ENCODE measurements around the gene MBD2. TPM values are rescaled to one million over a fixed set of nuclear protein-coding genes. Genes with fewer than 3 reads are reported as not detected.
A peak's percentile ranks its signal among the peaks of the same experiment; 100 is the strongest.

MBD2 gene, protein sequence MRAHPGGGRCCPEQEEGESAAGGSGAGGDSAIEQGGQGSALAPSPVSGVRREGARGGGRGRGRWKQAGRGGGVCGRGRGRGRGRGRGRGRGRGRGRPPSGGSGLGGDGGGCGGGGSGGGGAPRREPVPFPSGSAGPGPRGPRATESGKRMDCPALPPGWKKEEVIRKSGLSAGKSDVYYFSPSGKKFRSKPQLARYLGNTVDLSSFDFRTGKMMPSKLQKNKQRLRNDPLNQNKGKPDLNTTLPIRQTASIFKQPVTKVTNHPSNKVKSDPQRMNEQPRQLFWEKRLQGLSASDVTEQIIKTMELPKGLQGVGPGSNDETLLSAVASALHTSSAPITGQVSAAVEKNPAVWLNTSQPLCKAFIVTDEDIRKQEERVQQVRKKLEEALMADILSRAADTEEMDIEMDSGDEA
- 43.0 and 47.0 TPM in 2 replicates for total RNA-seq

DNA sequence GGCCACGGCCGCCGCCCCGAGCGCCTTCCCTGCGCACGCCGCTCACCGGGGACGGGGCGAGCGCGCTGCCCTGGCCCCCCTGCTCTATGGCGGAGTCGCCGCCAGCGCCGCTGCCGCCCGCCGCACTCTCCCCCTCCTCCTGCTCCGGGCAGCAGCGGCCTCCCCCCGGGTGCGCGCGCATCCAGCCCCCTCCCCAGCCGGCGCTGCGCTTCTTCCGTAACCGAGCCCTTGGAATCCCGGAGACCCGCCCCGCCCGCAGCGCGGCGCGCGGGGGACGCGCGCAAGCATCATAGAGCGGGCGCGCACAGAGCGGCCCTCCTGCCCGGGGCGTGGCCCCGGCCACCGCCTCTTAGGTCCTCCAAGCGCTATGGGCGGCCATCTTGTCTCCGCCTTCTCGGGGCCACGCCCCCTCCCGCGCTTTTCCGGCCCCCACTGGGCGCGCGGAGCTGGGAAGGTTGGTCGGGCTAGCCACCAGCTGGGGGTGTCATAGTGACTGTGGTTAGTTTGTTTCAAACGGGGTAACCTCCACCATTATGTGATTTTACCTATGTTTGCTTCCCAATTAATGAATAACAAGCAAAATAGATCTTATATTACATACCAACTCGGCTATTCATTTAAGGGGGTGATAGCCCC is at the start of gene MBD2:
MBD2 (minus strand) TSS at position 291 of the 636 bp plus-strand sequence; CDS start at position 181, 110 bp downstream.

Small RNAs within 50 kb of the gene (small RNA-seq; reads per million reads assigned to genes)
- gene SNORA37, result 379 reads per million, percentile 99 among the genes with 10 or more reads in this experiment

Other genes with a start within 250 kb of the MBD2 start
- gene POLI, start 44.8 kb upstream of the MBD2 start, total RNA-seq, result 31.8 and 49.5 TPM in 2 replicates
- not detected in 2 replicates for gene STARD6, start 133.2 kb upstream of the MBD2 start, total RNA-seq
- 2.8 and 4.1 TPM in 2 replicates for gene C18orf54, start 133.2 kb upstream of the MBD2 start, total RNA-seq